OCI-LY7 (cell line): Measurements from ENCODE around the gene CCBE1. TPM values are rescaled to one million over a fixed set of nuclear protein-coding genes. Genes with fewer than 3 reads are reported as not detected.

Experiments used
- BruUV-seq: library from RNA; stranded (reverse); fragments of 400-500 nt; replicated peaks from 2 replicates; lab custom pipeline; 2021; lab: Mats Ljungman, UMichigan
- CTCF ChIA-PET: fragments of 300-600 bp; sonication (Branson Sonifier 250); formaldehyde crosslinking; loops from one replicate; lab custom pipeline; 2022; ENCODE audit warnings: antibody characterized with exemption; ENCODE audit not compliant: unreplicated experiment; lab: Charles Lee
- POLR2A ChIA-PET: fragments of 300-600 bp; sonication (Branson Sonifier 250); formaldehyde crosslinking; loops from one replicate; lab custom pipeline; 2022; ENCODE audit warnings: antibody characterized with exemption; lab: Charles Lee
- DNase-seq: peaks from one replicate; pipeline ENCODE4 v3.0.0-alpha.2; 2015; ENCODE audit warnings: low spot score
- H2AFZ ChIP-seq: fragments of 200-600 bp; sonication (generic), shearing (Covaris generic); 2 replicates; pipeline ENCODE4 v1.6.1; 2014; ENCODE audit warnings: mild to moderate bottlenecking, antibody characterized with exemption, low read length, moderate library complexity
- H3K27ac ChIP-seq: fragments of 200-600 bp; sonication (generic); 2 replicates; pipeline ENCODE4 v1.5.1; 2014; ENCODE audit warnings: mixed run types, low read depth, mild to moderate bottlenecking, moderate library complexity, low read length, inconsistent platforms; ENCODE audit not compliant: poor library complexity, severe bottlenecking
- H3K36me3 ChIP-seq: fragments of 200-600 bp; sonication (generic); 2 replicates; pipeline ENCODE4 v1.6.1; 2014; ENCODE audit warnings: mild to moderate bottlenecking, antibody characterized with exemption, low read length, moderate library complexity, mixed read lengths; ENCODE audit not compliant: insufficient read depth
- H3K4me1 ChIP-seq: fragments of 200-600 bp; sonication (generic); 2 replicates; pipeline ENCODE4 v1.5.1; 2014; ENCODE audit warnings: mild to moderate bottlenecking, low read length; ENCODE audit not compliant: insufficient read depth, poor library complexity, severe bottlenecking
- H3K4me2 ChIP-seq: fragments of 200-600 bp; sonication (generic); 2 replicates; pipeline ENCODE4 v1.6.1; 2014; ENCODE audit warnings: mild to moderate bottlenecking, low read length
- H3K4me3 ChIP-seq: fragments of 200-600 bp; sonication (generic); 2 replicates; pipeline ENCODE4 v1.5.1; 2014; ENCODE audit warnings: mild to moderate bottlenecking, low read depth, low read length; ENCODE audit not compliant: poor library complexity, severe bottlenecking
- H3K79me2 ChIP-seq: fragments of 200-600 bp; sonication (generic); 2 replicates; pipeline ENCODE4 v1.6.1; 2016; ENCODE audit warnings: low read depth, mild to moderate bottlenecking, low read length, moderate library complexity, mixed read lengths; ENCODE audit not compliant: insufficient read depth
- H3K9me2 ChIP-seq: fragments of 200-600 bp; sonication (generic); 2 replicates; pipeline ENCODE4 v1.6.1; 2016; ENCODE audit warnings: mild to moderate bottlenecking, low read length, mixed read lengths; ENCODE audit not compliant: insufficient read depth
- H3K9me3 ChIP-seq: fragments of 200-600 bp; sonication (generic); 2 replicates; pipeline ENCODE4 v1.6.1; 2014; ENCODE audit warnings: mild to moderate bottlenecking, mixed run types, low read length, mixed read lengths
- H4K20me1 ChIP-seq: fragments of 200-600 bp; sonication (generic); 2 replicates; pipeline ENCODE4 v1.6.1; 2014; ENCODE audit warnings: mild to moderate bottlenecking, antibody characterized with exemption, low read length, moderate library complexity, mixed read lengths; ENCODE audit not compliant: insufficient read depth
- CTCF ChIP-seq: fragments of 200-600 bp; sonication (generic); conservative IDR thresholded peaks from 2 replicates; pipeline ENCODE4 v1.5.1; 2014; ENCODE audit warnings: mild to moderate bottlenecking, antibody characterized with exemption, low read length, moderate library complexity, mixed read lengths
- EZH2phosphoT487 ChIP-seq: fragments of 200-600 bp; sonication (generic); IDR thresholded peaks from 2 replicates; pipeline ENCODE4 v1.6.1; 2018; ENCODE audit warnings: low read depth, borderline replicate concordance, mild to moderate bottlenecking, mixed run types, antibody characterized with exemption, low read length, moderate library complexity, mixed read lengths
- intact Hi-C: fragments of 100-400 bp; cut with micrococcal nuclease; formaldehyde crosslinking; loops from one replicate; pipeline ENCODE4 v1.10.0; 2022; ENCODE audit not compliant: unreplicated experiment
- total RNA-seq, 2 experiments: library from RNA; depleted of rRNA in 1 of 2; stranded (reverse); fragments of >200 nt in 1 of 2; shearing (Covaris generic) in 1 of 2; gene quantifications; 2 replicates each; pipeline ENCODE4 v1.2.3, GENCODE V29; 2014 to 2022

CCBE1 gene
- total RNA-seq, 2 experiments from 2014 or later, result 0.16 to 0.70 TPM

- no peaks in the 10 kb centered on the region for H4K20me1 ChIP-seq
- intact Hi-C loops, result no loop called here
- H3K9me2 ChIP-seq, result no peaks in the 10 kb centered on the region
- H3K79me2 ChIP-seq, result no peaks in the 10 kb centered on the region
- no peak for TF ChIP-seq EZH2phosphoT487
- TF ChIP-seq CTCF, result no peak
- BruUV-seq, result no TSS peak
- no peaks in the 10 kb centered on the region for H3K9me3 ChIP-seq
- H3K36me3 ChIP-seq, result no peaks in the 10 kb centered on the region
- H3K4me3 ChIP-seq, result no peak overlapping the region
- no peaks in the 10 kb centered on the region for H3K4me1 ChIP-seq
- no peak for DNase-seq
- ChIA-PET CTCF (no interaction called here), POLR2A (interaction anchor here (1.1 kb wide), 1 partner anchor 11 kb away, joined by 3 read pairs; no protein-coding TSS in a partner anchor)
- no peak overlapping the region for H3K4me2 ChIP-seq
- no peak overlapping the region for H2AFZ ChIP-seq
- H3K27ac ChIP-seq, result no peak overlapping the region
Measured at GRCh38 chr18:59469463-59470180, 227.6 kb downstream of the CCBE1 start.

- no peaks in the 10 kb centered on the region for H3K79me2 ChIP-seq
- ChIA-PET CTCF (no interaction called here), POLR2A (interaction anchor here (1.1 kb wide), 1 partner anchor 10 kb away, joined by 3 read pairs; no protein-coding TSS in a partner anchor)
- H2AFZ ChIP-seq, result no peak overlapping the region
- intact Hi-C loops, result no loop called here
- BruUV-seq, result no TSS peak
- no peak overlapping the region for H3K4me3 ChIP-seq
- no peaks in the 10 kb centered on the region for H3K4me1 ChIP-seq
- DNase-seq, result no peak
- H3K9me3 ChIP-seq, result no peaks in the 10 kb centered on the region
- H3K4me2 ChIP-seq, result no peak overlapping the region
- no peaks in the 10 kb centered on the region for H4K20me1 ChIP-seq
- no peaks in the 10 kb centered on the region for H3K36me3 ChIP-seq
- no peak overlapping the region for H3K27ac ChIP-seq
- H3K9me2 ChIP-seq, result no peaks in the 10 kb centered on the region
- TF ChIP-seq EZH2phosphoT487 (no peak), CTCF (no peak)
Measured at GRCh38 chr18:59468821-59469220, 228.4 kb downstream of the CCBE1 start.

- BruUV-seq, result no TSS peak
- CTCF ChIA-PET, result no interaction called here
- no peaks in the 10 kb centered on the region for H3K9me2 ChIP-seq
- intact Hi-C loops, result no loop called here
- no peak overlapping the region for H3K4me2 ChIP-seq
- no peak overlapping the region for H3K27ac ChIP-seq
- H3K9me3 ChIP-seq, result no peaks in the 10 kb centered on the region
- H2AFZ ChIP-seq, result no peak overlapping the region
- no peaks in the 10 kb centered on the region for H3K79me2 ChIP-seq
- no peak for DNase-seq
- no peak for TF ChIP-seq CTCF
- TF ChIP-seq EZH2phosphoT487, result no peak
- POLR2A ChIA-PET, result no interaction called here
- no peaks in the 10 kb centered on the region for H4K20me1 ChIP-seq
- no peaks in the 10 kb centered on the region for H3K36me3 ChIP-seq
- no peak overlapping the region for H3K4me3 ChIP-seq
- no peaks in the 10 kb centered on the region for H3K4me1 ChIP-seq
Measured at GRCh38 chr18:59467497-59467896, 229.7 kb downstream of the CCBE1 start.
